H9 (cell line): Measurements from ENCODE around the gene DOCK11. TPM values are rescaled to one million over a fixed set of nuclear protein-coding genes. Genes with fewer than 3 reads are reported as not detected.

ENCODE experiments used
- DNase-seq: peaks from one replicate; pipeline ENCODE4 v3.0.0-alpha.2; 2017
- H2AFZ ChIP-seq: one replicate; pipeline ENCODE4 v1.6.1; 2013; ENCODE audit warnings: mild to moderate bottlenecking, low read length, control low read depth, moderate library complexity
- H2AK5ac ChIP-seq: 2 replicates; pipeline ENCODE4 v1.6.1; 2013; ENCODE audit warnings: low read length, control low read depth, mixed read lengths; ENCODE audit not compliant: insufficient read length
- H2BK120ac ChIP-seq: one replicate; pipeline ENCODE4 v1.6.1; 2013; ENCODE audit warnings: low read depth, mild to moderate bottlenecking, low read length, control low read depth, inconsistent platforms; ENCODE audit not compliant: poor library complexity, severe bottlenecking
- H2BK12ac ChIP-seq: 2 replicates; pipeline ENCODE4 v1.6.1; 2013; ENCODE audit warnings: low read length, control low read depth, mixed read lengths, low read depth; ENCODE audit not compliant: insufficient read length
- H2BK15ac ChIP-seq: 2 replicates; pipeline ENCODE4 v1.6.1; 2013; ENCODE audit warnings: low read depth, low read length, control low read depth
- H2BK20ac ChIP-seq: one replicate; pipeline ENCODE4 v1.6.1; 2013; ENCODE audit warnings: low read depth, mild to moderate bottlenecking, low read length, control low read depth, inconsistent platforms; ENCODE audit not compliant: poor library complexity, severe bottlenecking
- H2BK5ac ChIP-seq: 2 replicates; pipeline ENCODE4 v1.6.1; 2013; ENCODE audit warnings: low read length, control low read depth, mixed read lengths; ENCODE audit not compliant: insufficient read length
- H3K14ac ChIP-seq: 2 replicates; pipeline ENCODE4 v1.6.1; 2013; ENCODE audit warnings: low read length, control low read depth; ENCODE audit not compliant: insufficient read depth
- H3K18ac ChIP-seq: 2 replicates; pipeline ENCODE4 v1.6.1; 2013; ENCODE audit warnings: low read depth, mild to moderate bottlenecking, mixed read lengths, low read length, control low read depth; ENCODE audit not compliant: insufficient read length
- H3K23ac ChIP-seq: 2 replicates; pipeline ENCODE4 v1.6.1; 2013; ENCODE audit warnings: low read length, control low read depth, mixed read lengths, low read depth; ENCODE audit not compliant: insufficient read length
- H3K23me2 ChIP-seq: 2 replicates; pipeline ENCODE4 v1.6.1; 2013; ENCODE audit warnings: low read depth, mild to moderate bottlenecking, mixed read lengths, low read length, control low read depth; ENCODE audit not compliant: insufficient read length, poor library complexity, severe bottlenecking
- H3K27ac ChIP-seq: 2 replicates; pipeline ENCODE4 v1.5.1; 2013; ENCODE audit warnings: low read length, control low read depth, mixed read lengths, low read depth; ENCODE audit not compliant: insufficient read length
- H3K27me3 ChIP-seq: 2 replicates; pipeline ENCODE4 v1.6.1; 2013; ENCODE audit warnings: low read length, control low read depth, inconsistent platforms; ENCODE audit not compliant: insufficient read depth
- H3K4ac ChIP-seq: 2 replicates; pipeline ENCODE4 v1.6.1; 2013; ENCODE audit warnings: low read depth, mild to moderate bottlenecking, control low read depth, inconsistent platforms, low read length, moderate library complexity
- H3K4me1 ChIP-seq: 2 replicates; pipeline ENCODE4 v1.6.1; 2013; ENCODE audit warnings: low read length, control low read depth, inconsistent platforms; ENCODE audit not compliant: insufficient read depth
- H3K4me2 ChIP-seq: 2 replicates; pipeline ENCODE4 v1.6.1; 2013; ENCODE audit warnings: low read length, control low read depth, mixed read lengths; ENCODE audit not compliant: insufficient read length, insufficient read depth
- H3K56ac ChIP-seq: 2 replicates; pipeline ENCODE4 v1.6.1; 2013; ENCODE audit warnings: low read depth, mild to moderate bottlenecking, mixed read lengths, low read length, control low read depth; ENCODE audit not compliant: insufficient read length
- H3K79me1 ChIP-seq: 2 replicates; pipeline ENCODE4 v1.6.1; 2013; ENCODE audit warnings: low read depth, mild to moderate bottlenecking, moderate library complexity, low read length, control low read depth, inconsistent platforms; ENCODE audit not compliant: insufficient read depth, poor library complexity, severe bottlenecking
- H3K79me2 ChIP-seq: 2 replicates; pipeline ENCODE4 v1.6.1; 2013; ENCODE audit warnings: low read length, control low read depth, inconsistent platforms; ENCODE audit not compliant: insufficient read depth
- H3K9ac ChIP-seq: 2 replicates; pipeline ENCODE4 v1.6.1; 2013; ENCODE audit warnings: low read length, control low read depth, mixed read lengths; ENCODE audit not compliant: insufficient read length; ENCODE audit errors: extremely low read depth
- H3K9me3 ChIP-seq: one replicate; pipeline ENCODE4 v1.6.1; 2013; ENCODE audit warnings: low read depth, low read length, inconsistent platforms; ENCODE audit not compliant: control insufficient read depth
- H3T11ph ChIP-seq: one replicate; pipeline ENCODE4 v1.6.1; 2013; ENCODE audit warnings: mild to moderate bottlenecking, low read length, control low read depth, inconsistent platforms
- H4K20me1 ChIP-seq: one replicate; pipeline ENCODE4 v1.6.1; 2013; ENCODE audit not compliant: control insufficient read depth, insufficient read length, insufficient read depth
- H4K5ac ChIP-seq: 2 replicates; pipeline ENCODE4 v1.6.1; 2013; ENCODE audit warnings: low read depth, mild to moderate bottlenecking, mixed read lengths, low read length, control low read depth; ENCODE audit not compliant: insufficient read length
- H4K8ac ChIP-seq: replicated peaks from 2 replicates; pipeline ENCODE4 v1.6.1; 2013; ENCODE audit warnings: low read length, control low read depth, mixed read lengths, low read depth; ENCODE audit not compliant: insufficient read length
- H4K91ac ChIP-seq: 2 replicates; pipeline ENCODE4 v1.6.1; 2013; ENCODE audit warnings: low read depth, mild to moderate bottlenecking, moderate library complexity, mixed read lengths, low read length, control low read depth; ENCODE audit not compliant: insufficient read length
- H3K27ac Mint-ChIP-seq, 3 experiments: 2 replicates in 2 of 3; 3 replicates in 1 of 3; pipeline ENCODE4 v1.8.0; 2020 to 2021; ENCODE audit warnings: mixed read lengths in 3 of 3, mild to moderate bottlenecking in 1 of 3, moderate library complexity in 1 of 3
- H3K27me3 Mint-ChIP-seq: 2 replicates; pipeline ENCODE4 v1.8.0; 2021; ENCODE audit warnings: low read depth, mild to moderate bottlenecking, moderate library complexity, mixed read lengths
- H3K36me3 Mint-ChIP-seq, 3 experiments: 2 replicates in 2 of 3; 3 replicates in 1 of 3; pipeline ENCODE4 v1.8.0; 2020 to 2021; ENCODE audit warnings: low read depth in 3 of 3, mixed read lengths in 3 of 3; ENCODE audit not compliant: insufficient read depth in 1 of 3
- H3K4me1 Mint-ChIP-seq, 2 experiments: 2 replicates each; pipeline ENCODE4 v1.8.0; 2020; ENCODE audit warnings: mixed read lengths in 2 of 2
- H3K4me3 Mint-ChIP-seq, 2 experiments: 2 replicates in 1 of 2; 3 replicates in 1 of 2; pipeline ENCODE4 v1.8.0; 2020 to 2021; ENCODE audit warnings: mild to moderate bottlenecking in 2 of 2, mixed read lengths in 2 of 2, moderate library complexity in 1 of 2
- H3K9me3 Mint-ChIP-seq, 2 experiments: 2 replicates in 1 of 2; 3 replicates in 1 of 2; pipeline ENCODE4 v1.8.0; 2020; ENCODE audit warnings: mild to moderate bottlenecking in 2 of 2, mixed read lengths in 2 of 2, moderate library complexity in 1 of 2
- WGBS: extraction: QIAGEN DNeasy Blood & Tissue Kit; methylation state at CpG from one replicate; pipeline ENCODE4 v1.1.7; 2013; ENCODE audit warnings: missing lambda C conversion rate, low lambda C conversion rate, mixed read lengths; ENCODE audit not compliant: insufficient read length; ENCODE audit errors: extremely low coverage; 5-methylcytosine and 5-hydroxymethylcytosine counted together
- total RNA-seq: library from RNA; stranded (reverse); gene quantifications from 2 replicates; pipeline ENCODE4 v1.2.1, GENCODE V29; 2021
- TF ChIP-seq, protein P1 (sequence below): fragments of 200-600 bp; sonication (generic); conservative IDR thresholded peaks from 3 replicates; pipeline ENCODE4 v1.8.0; 2021; ENCODE audit warnings: antibody characterized with exemption, mild to moderate bottlenecking

Gene DOCK11
- total RNA-seq, 1 experiment from 2014 or later, result 6.2 TPM

DNA sequence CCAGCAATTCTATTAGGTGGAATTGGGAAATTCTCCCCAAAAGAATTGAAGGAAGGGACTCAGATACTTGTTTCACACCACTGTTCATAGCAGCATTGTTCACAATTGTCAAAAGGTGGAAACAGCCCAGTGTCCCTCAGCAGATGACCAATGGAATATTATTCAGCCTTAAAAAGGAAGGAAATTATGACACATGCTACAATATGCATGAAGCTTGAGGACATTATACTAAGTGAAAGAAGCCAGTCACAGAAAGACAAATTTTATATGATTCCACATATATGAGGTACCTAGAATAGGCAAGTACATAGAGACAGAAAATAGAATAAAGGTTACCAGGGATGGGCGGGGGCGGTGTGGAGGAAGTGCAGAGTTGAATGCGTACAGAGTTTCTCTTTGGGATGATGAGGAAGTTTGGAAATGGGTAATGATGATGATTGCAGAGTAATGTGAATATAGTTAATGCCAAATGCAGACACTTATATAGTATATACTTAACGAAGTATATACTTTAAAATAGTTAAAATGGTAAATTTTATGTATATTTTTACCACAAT lies 29.6 kb downstream of the DOCK11 start:
- Histone ChIP-seq H3T11ph (no peak overlapping the region), H3K14ac (no peak overlapping the region), H3K79me2 (no peaks in the 10 kb centered on the region), H2AFZ (no peak overlapping the region), H2AK5ac (no peak overlapping the region), H3K79me1 (no peaks in the 10 kb centered on the region), H3K4me2 (no peak overlapping the region), H3K27me3 (no peaks in the 10 kb centered on the region), H2BK120ac (no peak overlapping the region), H3K9ac (no peak overlapping the region), H4K20me1 (no peaks in the 10 kb centered on the region), H3K9me3 (peaks cover 45% of the 10 kb centered on the region), H3K4me1 (no peaks in the 10 kb centered on the region), H4K91ac (no peak overlapping the region), H3K23ac (no peak overlapping the region), H4K8ac (no peak overlapping the region), H3K27ac (no peak overlapping the region), H2BK15ac (no peak overlapping the region), H3K18ac (no peak overlapping the region), H2BK5ac (no peak overlapping the region), H3K56ac (no peak overlapping the region), H2BK20ac (no peak overlapping the region), H3K23me2 (no peaks in the 10 kb centered on the region), H4K5ac (no peak overlapping the region), H3K4ac (no peak overlapping the region), H2BK12ac (no peak overlapping the region)
- 100% methylated on average over 1 of the region's 4 CpGs for WGBS
- Mint-ChIP-seq H3K9me3 (peaks cover 0 to 62% of the 10 kb centered on the region in 2 experiments; a peak in 4 of 5 replicates), H3K27me3 (no peaks in the 10 kb centered on the region), H3K4me1 (peaks cover 17 to 19% of the 10 kb centered on the region in 2 experiments), H3K27ac (no peak overlapping the region), H3K36me3 (peaks cover 0 to 10% (median 0%) of the 10 kb centered on the region in 3 experiments; a peak in 2 of 7 replicates), H3K4me3 (no peak overlapping the region)
- no peak for DNase-seq
- TF ChIP-seq, protein P1, sequence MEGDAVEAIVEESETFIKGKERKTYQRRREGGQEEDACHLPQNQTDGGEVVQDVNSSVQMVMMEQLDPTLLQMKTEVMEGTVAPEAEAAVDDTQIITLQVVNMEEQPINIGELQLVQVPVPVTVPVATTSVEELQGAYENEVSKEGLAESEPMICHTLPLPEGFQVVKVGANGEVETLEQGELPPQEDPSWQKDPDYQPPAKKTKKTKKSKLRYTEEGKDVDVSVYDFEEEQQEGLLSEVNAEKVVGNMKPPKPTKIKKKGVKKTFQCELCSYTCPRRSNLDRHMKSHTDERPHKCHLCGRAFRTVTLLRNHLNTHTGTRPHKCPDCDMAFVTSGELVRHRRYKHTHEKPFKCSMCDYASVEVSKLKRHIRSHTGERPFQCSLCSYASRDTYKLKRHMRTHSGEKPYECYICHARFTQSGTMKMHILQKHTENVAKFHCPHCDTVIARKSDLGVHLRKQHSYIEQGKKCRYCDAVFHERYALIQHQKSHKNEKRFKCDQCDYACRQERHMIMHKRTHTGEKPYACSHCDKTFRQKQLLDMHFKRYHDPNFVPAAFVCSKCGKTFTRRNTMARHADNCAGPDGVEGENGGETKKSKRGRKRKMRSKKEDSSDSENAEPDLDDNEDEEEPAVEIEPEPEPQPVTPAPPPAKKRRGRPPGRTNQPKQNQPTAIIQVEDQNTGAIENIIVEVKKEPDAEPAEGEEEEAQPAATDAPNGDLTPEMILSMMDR, result no peak
